H1 (cell line): ENCODE measurements around the gene SYCE3. TPM values are rescaled to one million over a fixed set of nuclear protein-coding genes. Genes with fewer than 3 reads are reported as not detected.

Experiments used
- SAP30 ChIP-seq: fragments of 300-600 bp; sonication (generic); IDR thresholded peaks from 2 replicates; pipeline ENCODE4 v1.7.1; 2012; ENCODE audit warnings: low read length, moderate library complexity, mild to moderate bottlenecking, inconsistent platforms; ENCODE audit not compliant: insufficient read depth, insufficient replicate concordance
- polyA plus RNA-seq, 7 experiments: library from polyadenylated mRNA; depleted of rRNA in 3 of 7; stranded (reverse) in 5 of 7; unstranded in 2 of 7; fragments of >200 nt in 5 of 7; fragments of 200-250 nt in 2 of 7; gene quantifications; 1 replicate in 5 of 7; 2 replicates in 1 of 7; 4 replicates in 1 of 7; pipeline versions ENCODE4 v1.2.1 to v1.2.3, GENCODE V29; 2011 to 2013; ENCODE audit warnings: missing spikeins in 2 of 7, mixed read lengths in 2 of 7
- total RNA-seq: library from RNA; stranded (reverse); fragmentation: NEBNext Ultra II Directional; extraction: Animal tissue kit (Norgen Biotek cat#: 25700); gene quantifications from 2 replicates; pipeline ENCODE4 v1.2.1, GENCODE V29; 2021
- TF ChIP-seq, protein P1 (sequence below): IDR thresholded peaks from 2 replicates; pipeline ENCODE4 v1.6.1; 2012; ENCODE audit warnings: low read length, inconsistent platforms

The SYCE3 gene
- total and polyA plus RNA-seq, 2 of the 8 experiments (the other 6 are each of a cell fraction or from before 2014, with no cell fraction given), result 1.9 TPM; not detected in 1

DNA sequence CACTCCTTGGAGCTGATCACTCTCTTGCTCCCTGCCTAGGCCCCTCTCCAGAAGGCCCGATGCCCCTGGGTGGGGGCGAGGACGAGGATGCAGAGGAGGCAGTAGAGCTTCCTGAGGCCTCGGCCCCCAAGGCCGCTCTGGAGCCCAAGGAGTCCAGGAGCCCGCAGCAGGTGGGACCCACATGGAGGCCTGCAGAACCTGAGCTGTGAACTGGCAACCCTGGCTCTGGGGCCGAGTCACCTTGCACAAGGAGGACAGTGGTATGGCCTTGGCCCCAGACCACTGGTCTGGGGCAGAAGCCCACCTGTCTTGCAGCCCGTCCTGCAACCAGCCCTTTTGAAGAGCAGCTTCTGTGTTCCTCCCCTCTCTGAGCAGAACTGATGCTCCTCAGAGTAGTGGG is 43.6 kb downstream of the SYCE3 start (continued):
- TF ChIP-seq, protein P1, sequence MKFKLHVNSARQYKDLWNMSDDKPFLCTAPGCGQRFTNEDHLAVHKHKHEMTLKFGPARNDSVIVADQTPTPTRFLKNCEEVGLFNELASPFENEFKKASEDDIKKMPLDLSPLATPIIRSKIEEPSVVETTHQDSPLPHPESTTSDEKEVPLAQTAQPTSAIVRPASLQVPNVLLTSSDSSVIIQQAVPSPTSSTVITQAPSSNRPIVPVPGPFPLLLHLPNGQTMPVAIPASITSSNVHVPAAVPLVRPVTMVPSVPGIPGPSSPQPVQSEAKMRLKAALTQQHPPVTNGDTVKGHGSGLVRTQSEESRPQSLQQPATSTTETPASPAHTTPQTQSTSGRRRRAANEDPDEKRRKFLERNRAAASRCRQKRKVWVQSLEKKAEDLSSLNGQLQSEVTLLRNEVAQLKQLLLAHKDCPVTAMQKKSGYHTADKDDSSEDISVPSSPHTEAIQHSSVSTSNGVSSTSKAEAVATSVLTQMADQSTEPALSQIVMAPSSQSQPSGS, result no peak
- no peak for TF ChIP-seq SAP30
